Ascending aorta (tissue), 2 donors: Measurements from ENCODE around the gene CEL. TPM values are rescaled to one million over a fixed set of nuclear protein-coding genes. Genes with fewer than 3 reads are reported as not detected.
"Not testable (repeated sequence)": the region's sequence is repeated elsewhere in the genome, so short reads cannot be mapped to it uniquely, and the experiment has no call there.

ENCODE experiments used
- DNase-seq, 2 donors: peaks; one replicate each; pipeline ENCODE4 v3.0.0-alpha.2; 2019; ENCODE audit warnings: low spot score in 2 of 2
- H3K27ac ChIP-seq, 2 donors: fragments of 200-600 bp; sonication (generic); one replicate each; pipeline ENCODE4 v1.5.1; 2016 to 2017; ENCODE audit warnings: mild to moderate bottlenecking in 1 of 2
- H3K27me3 ChIP-seq: fragments of 200-600 bp; sonication (generic); one replicate; pipeline ENCODE4 v1.5.1; 2017
- H3K36me3 ChIP-seq, 2 donors: fragments of 200-600 bp; sonication (generic); one replicate each; pipeline ENCODE4 v1.5.1; 2016
- H3K4me1 ChIP-seq, 2 donors: fragments of 200-600 bp; sonication (generic); one replicate each; pipeline ENCODE4 v1.5.1; 2016 to 2017; ENCODE audit warnings: mild to moderate bottlenecking in 1 of 2
- H3K4me3 ChIP-seq, 2 donors: fragments of 200-600 bp; sonication (generic); one replicate each; pipeline ENCODE4 v1.5.1; 2016 to 2017; ENCODE audit warnings: mild to moderate bottlenecking in 1 of 2
- H3K9me3 ChIP-seq, 2 donors: fragments of 200-600 bp; sonication (generic); one replicate each; pipeline ENCODE4 v1.5.1; 2016
- CTCF ChIP-seq, 3 experiments: fragments of 200-600 bp in 2 of 3; fragments of 450-650 bp in 1 of 3; sonication (generic) in 2 of 3; IDR thresholded peaks; one replicate each; pipeline ENCODE4 v1.5.1; 2016 to 2019; ENCODE audit warnings: antibody characterized with exemption in 3 of 3, mild to moderate bottlenecking in 1 of 3, moderate library complexity in 1 of 3
- intact Hi-C: fragments of 100-400 bp; cut with DNase I; formaldehyde crosslinking; loops from one replicate; pipeline ENCODE4 v1.15.1; 2023
- total RNA-seq: library from RNA; depleted of rRNA; stranded (reverse); fragments of >200 nt; gene quantifications from one replicate; pipeline ENCODE4 v1.1.0, GENCODE V29; 2016

CEL gene
- total RNA-seq, 1 donor from 2014 or later: not detected

GRCh38 chr9:133076691-133077090, 14.9 kb downstream of the CEL start:
- Histone ChIP-seq H3K4me3 (no peak overlapping the region), H3K27me3 (no peaks in the 10 kb centered on the region), H3K9me3 (no peaks in the 10 kb centered on the region), H3K36me3 (no peaks in the 10 kb centered on the region), H3K27ac (no peak overlapping the region), H3K4me1 (no peaks in the 10 kb centered on the region)
- DNase-seq: no peak
- TF ChIP-seq CTCF (IDR thresholded peaks at IDR 0.05): no peak
- intact Hi-C loops: no loop called here

DNA sequence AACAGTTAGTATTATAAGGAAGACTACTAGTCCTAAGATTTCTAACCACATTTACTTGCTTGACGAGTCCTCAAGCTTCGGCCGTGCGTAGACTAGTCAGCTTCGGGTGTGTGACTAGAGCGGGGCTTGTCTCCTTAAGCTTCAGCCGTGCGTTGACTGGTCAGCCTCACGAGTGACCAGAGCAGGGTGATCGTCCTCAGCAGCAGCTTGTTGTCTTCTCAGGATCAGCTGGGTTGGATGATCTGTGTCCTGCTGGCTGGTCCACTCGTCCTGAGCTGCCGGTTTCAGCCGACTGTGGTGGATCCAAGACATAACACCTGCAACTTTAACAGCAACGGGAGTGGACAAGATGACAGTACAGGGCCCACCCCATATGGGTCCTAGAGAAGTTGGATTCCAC, 16.7 kb downstream of the CEL start:
- no peaks in the 10 kb centered on the region for H3K36me3 ChIP-seq
- H3K4me1 ChIP-seq: no peaks in the 10 kb centered on the region
- no peak for TF ChIP-seq CTCF (IDR thresholded peaks at IDR 0.05)
- no peaks in the 10 kb centered on the region for H3K9me3 ChIP-seq
- no peaks in the 10 kb centered on the region for H3K27me3 ChIP-seq
- intact Hi-C loops: no loop called here
- H3K27ac ChIP-seq: no peak overlapping the region
- H3K4me3 ChIP-seq: no peak overlapping the region
- DNase-seq: no peak

- Histone ChIP-seq H3K27ac (no peak overlapping the region), H3K27me3 (no peaks in the 10 kb centered on the region), H3K36me3 (no peaks in the 10 kb centered on the region), H3K4me3 (no peak overlapping the region), H3K4me1 (no peaks in the 10 kb centered on the region), H3K9me3 (no peaks in the 10 kb centered on the region)
- intact Hi-C loops: no loop called here
- no peak for TF ChIP-seq CTCF (IDR thresholded peaks at IDR 0.05)
- DNase-seq: no peak
These were observed 18.4 kb downstream of the CEL start for GRCh38 chr9:133080161-133080560.

DNA sequence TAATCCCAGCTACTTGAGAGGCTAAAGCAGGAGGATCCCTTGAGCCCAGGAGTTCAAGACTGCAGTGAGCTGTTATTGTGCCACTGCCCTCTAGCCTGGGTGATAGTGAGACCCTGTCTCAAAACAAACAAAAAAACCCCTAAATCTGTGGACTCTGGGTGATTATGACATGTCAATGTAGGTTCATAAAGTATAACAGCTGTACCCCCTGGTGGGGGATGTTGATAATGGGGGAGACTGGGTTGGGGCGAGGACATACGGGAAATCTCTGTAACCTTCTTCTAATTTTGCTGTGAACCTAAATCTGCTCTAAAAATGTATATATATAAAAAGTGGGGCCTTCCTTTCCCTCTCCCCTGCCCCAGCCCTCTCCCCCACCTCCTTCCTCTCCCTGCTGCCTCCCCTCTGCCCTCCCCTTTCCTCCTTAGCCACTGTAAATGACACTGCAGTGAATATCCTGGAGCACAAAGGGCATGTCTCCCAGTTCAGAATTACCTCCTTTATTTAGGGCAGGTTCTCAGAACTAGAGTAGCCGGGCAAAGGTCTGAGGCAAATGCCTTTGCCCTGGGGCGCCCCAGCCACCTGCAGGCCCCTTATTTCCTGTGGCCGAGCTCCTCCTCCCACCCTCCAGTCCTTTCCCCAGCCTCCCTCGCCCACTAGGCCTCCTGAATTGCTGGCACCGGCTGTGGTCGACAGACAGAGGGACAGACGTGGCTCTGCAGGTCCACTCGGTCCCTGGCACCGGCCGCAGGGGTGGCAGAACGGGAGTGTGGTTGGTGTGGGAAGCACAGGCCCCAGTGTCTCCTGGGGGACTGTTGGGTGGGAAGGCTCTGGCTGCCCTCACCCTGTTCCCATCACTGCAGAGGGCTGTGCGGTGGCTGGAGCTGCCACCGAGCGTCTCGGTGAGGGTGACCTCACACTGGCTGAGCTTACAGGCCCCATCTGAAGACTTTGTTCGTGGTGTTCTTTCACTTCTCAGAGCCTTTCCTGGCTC, 19.3 kb downstream of the CEL start:
- H3K27ac ChIP-seq, H3K4me3 ChIP-seq, H3K9me3 ChIP-seq, H3K36me3 ChIP-seq, intact Hi-C loops, H3K27me3 ChIP-seq, DNase-seq, H3K4me1 ChIP-seq: not testable (repeated sequence)

DNA sequence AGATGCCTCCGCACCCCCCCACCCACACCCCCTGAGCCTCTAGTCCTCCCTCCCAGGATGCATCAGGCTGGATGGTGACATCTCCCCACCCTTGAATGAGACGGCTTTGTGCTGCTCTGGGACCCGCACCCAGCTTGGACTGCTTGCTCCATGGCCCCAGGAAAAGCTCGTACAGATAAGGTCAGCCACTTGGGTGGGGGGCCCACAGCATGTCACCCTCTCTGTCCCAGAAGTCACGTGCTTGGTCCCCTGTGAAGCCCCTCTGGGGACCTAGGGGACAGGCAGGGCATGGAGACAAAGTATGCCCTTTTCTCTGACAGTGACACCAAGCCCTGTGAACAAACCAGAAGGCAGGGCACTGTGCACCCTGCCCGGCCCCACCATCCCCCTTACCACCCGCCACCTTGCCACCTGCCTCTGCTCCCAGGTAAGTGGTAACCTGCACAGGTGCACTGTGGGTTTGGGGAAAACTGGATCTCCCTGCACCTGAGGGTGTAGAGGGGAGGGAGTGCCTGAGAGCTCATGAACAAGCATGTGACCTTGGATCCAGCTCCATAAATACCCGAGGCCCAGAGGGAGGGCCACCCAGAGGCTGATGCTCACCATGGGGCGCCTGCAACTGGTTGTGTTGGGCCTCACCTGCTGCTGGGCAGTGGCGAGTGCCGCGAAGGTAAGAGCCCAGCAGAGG, 20.3 kb downstream of the CEL start:
- H3K36me3 ChIP-seq, H3K4me3 ChIP-seq, H3K4me1 ChIP-seq, DNase-seq, H3K27ac ChIP-seq, H3K9me3 ChIP-seq, intact Hi-C loops, H3K27me3 ChIP-seq: not testable (repeated sequence)

DNA sequence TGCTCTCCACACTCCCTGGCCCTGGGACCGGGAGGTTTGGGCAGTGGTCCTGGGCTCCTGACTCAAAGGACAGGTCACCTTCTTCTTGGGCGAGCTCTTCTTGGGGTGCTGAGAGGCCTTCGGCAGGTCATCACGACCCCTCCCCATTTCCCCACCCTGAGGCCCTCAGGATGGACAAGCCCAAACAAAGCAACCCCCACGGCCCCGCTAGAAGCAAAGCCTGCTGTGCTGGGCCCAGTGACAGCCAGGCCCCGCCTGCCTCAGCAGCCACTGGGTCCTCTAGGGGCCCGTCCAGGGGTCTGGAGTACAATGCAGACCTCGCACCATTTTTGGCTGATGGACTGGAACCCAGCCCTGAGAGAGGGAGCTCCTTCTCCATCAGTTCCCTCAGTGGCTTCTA, 21.9 kb downstream of the CEL start:
- H3K27me3 ChIP-seq, H3K9me3 ChIP-seq, H3K36me3 ChIP-seq, H3K27ac ChIP-seq, intact Hi-C loops, H3K4me1 ChIP-seq, H3K4me3 ChIP-seq, DNase-seq: not testable (repeated sequence)

- intact Hi-C loops, H3K36me3 ChIP-seq, H3K27me3 ChIP-seq, H3K4me1 ChIP-seq, H3K27ac ChIP-seq, H3K9me3 ChIP-seq, H3K4me3 ChIP-seq, DNase-seq: not testable (repeated sequence)
These were observed 24.6 kb downstream of the CEL start for GRCh38 chr9:133086212-133086860.
